GM12878 (cell line): ENCODE results near the gene CRTC1. TPM values are rescaled to one million over a fixed set of nuclear protein-coding genes. Genes with fewer than 3 reads are reported as not detected.

Experiments used
- ATAC-seq: fragments of 200-7000 bp; cut with Tn5 transposase; 3 replicates; pipeline ENCODE4 v1.9.1; 2020; ENCODE audit warnings: mild to moderate bottlenecking, moderate library complexity
- BruUV-seq: library from RNA; stranded (reverse); fragments of 400-500 nt; replicated peaks from 2 replicates; lab custom pipeline; 2021; lab: Mats Ljungman, UMichigan
- CTCF ChIA-PET: fragments of 300-600 bp; sonication (Branson Sonifier 250); formaldehyde crosslinking; extraction: SDS; loops from one replicate; lab custom pipeline; 2021; ENCODE audit warnings: inconsistent platforms; lab: Yijun Ruan, JAX
- POLR2A ChIA-PET: fragments of 350-600 bp; formaldehyde crosslinking; extraction: SDS; loops from one replicate; lab custom pipeline; 2021; ENCODE audit warnings: inconsistent platforms; lab: Charles Lee
- RAD21 ChIA-PET: fragments of 300-600 bp; sonication (Branson Sonifier 250); formaldehyde crosslinking; loops from one replicate; lab custom pipeline; 2023; ENCODE audit warnings: antibody characterized with exemption; ENCODE audit not compliant: unreplicated experiment; lab: Charles Lee
- SMC1A ChIA-PET: fragments of 300-600 bp; sonication (Branson Sonifier 250); formaldehyde crosslinking; loops from one replicate; lab custom pipeline; 2023; ENCODE audit not compliant: unreplicated experiment, uncharacterized antibody; lab: Charles Lee
- DNase-seq: peaks from one replicate; pipeline ENCODE4 v3.0.0-alpha.2; 2011; ENCODE audit warnings: low read depth, low spot score
- FAIRE-seq: peaks from 3 replicates; lab custom pipeline; 2011; peaks lifted over from hg19 to GRCh38; lab: Jason Lieb, UNC
- H2AFZ ChIP-seq: 2 replicates; pipeline ENCODE4 v1.6.0; 2011; ENCODE audit warnings: low read depth, low read length, control low read depth; ENCODE audit not compliant: control insufficient read depth
- H3K27ac ChIP-seq: 2 replicates; pipeline ENCODE4 v1.5.1; 2011; ENCODE audit warnings: control low read depth; ENCODE audit not compliant: control insufficient read depth, insufficient read depth
- H3K27me3 ChIP-seq, 2 experiments: replicated peaks in 1 of 2; 2 replicates each; pipeline versions ENCODE4 v1.6.0 to v1.6.1; 2011; ENCODE audit warnings: low read length in 1 of 2; ENCODE audit not compliant: control insufficient read depth in 2 of 2, insufficient read depth in 2 of 2
- H3K36me3 ChIP-seq, 2 experiments: 2 replicates each; pipeline ENCODE4 v1.5.1; 2011; ENCODE audit warnings: low read length in 1 of 2; ENCODE audit not compliant: control insufficient read depth in 2 of 2, insufficient read depth in 2 of 2
- H3K4me1 ChIP-seq: 2 replicates; pipeline ENCODE4 v1.6.1; 2011; ENCODE audit warnings: mild to moderate bottlenecking, low read length, moderate library complexity, mixed read lengths; ENCODE audit not compliant: control insufficient read depth, insufficient read depth
- H3K4me2 ChIP-seq: 2 replicates; pipeline ENCODE4 v1.6.0; 2011; ENCODE audit warnings: control low read depth; ENCODE audit not compliant: control insufficient read depth, insufficient read depth
- H3K4me3 ChIP-seq: fragments of 200-600 bp; sonication (generic); 2 replicates; pipeline ENCODE4 v1.5.1; 2016
- H3K79me2 ChIP-seq: 2 replicates; pipeline ENCODE4 v1.6.0; 2011; ENCODE audit warnings: low read length; ENCODE audit not compliant: control insufficient read depth, insufficient read depth
- H3K9ac ChIP-seq: 2 replicates; pipeline ENCODE4 v1.8.0; 2011; ENCODE audit warnings: low read length, control low read depth, mixed read lengths; ENCODE audit not compliant: control insufficient read depth, insufficient read depth
- H3K9me3 ChIP-seq: replicated peaks from 3 replicates; pipeline ENCODE4 v1.5.1; 2011; ENCODE audit warnings: mild to moderate bottlenecking, low read length; ENCODE audit not compliant: control insufficient read depth, insufficient read depth
- H4K20me1 ChIP-seq: 2 replicates; pipeline ENCODE4 v1.6.0; 2011; ENCODE audit not compliant: control insufficient read depth, insufficient read depth
- CREB1 ChIP-seq: IDR thresholded peaks from 2 replicates; pipeline ENCODE4 v1.6.1; 2012; ENCODE audit warnings: low read depth, mild to moderate bottlenecking, inconsistent platforms
- DPF2 ChIP-seq: fragments of 450-650 bp; IDR thresholded peaks from 2 replicates; pipeline ENCODE4 v1.6.1; 2017; ENCODE audit warnings: mild to moderate bottlenecking
- FOXM1 ChIP-seq: IDR thresholded peaks from 2 replicates; pipeline ENCODE4 v1.6.1; 2012; ENCODE audit warnings: low read depth, mild to moderate bottlenecking, inconsistent platforms, low read length, moderate library complexity
- RBBP5 ChIP-seq: fragments of 200-600 bp; sonication (generic); conservative IDR thresholded peaks from 2 replicates; pipeline ENCODE4 v1.6.1; 2016
- RCOR1 ChIP-seq: conservative IDR thresholded peaks from 2 replicates; pipeline ENCODE4 v1.6.1; 2012; ENCODE audit warnings: low read depth, low read length, improper control_type of control experiment
- SMAD5 ChIP-seq: IDR thresholded peaks from 2 replicates; pipeline ENCODE4 v1.6.1; 2016; ENCODE audit warnings: antibody characterized with exemption, low read depth
- TCF12 ChIP-seq: IDR thresholded peaks from 2 replicates; pipeline ENCODE4 v1.6.1; 2011; ENCODE audit warnings: low read depth, mild to moderate bottlenecking, low read length
- WRNIP1 ChIP-seq: IDR thresholded peaks from 2 replicates; pipeline ENCODE4 v1.6.1; 2011; ENCODE audit warnings: low read depth, low read length, improper control_type of control experiment, borderline replicate concordance
- WGBS: methylation state at CpG from one replicate; pipeline ENCODE4 v1.1.6; 2016; ENCODE audit warnings: low lambda C conversion rate; ENCODE audit not compliant: insufficient replicate concordance, insufficient coverage; ENCODE audit errors: missing lambda C conversion rate; 5-methylcytosine and 5-hydroxymethylcytosine counted together
- in situ Hi-C: fragments of 300-500 bp; cut with MboI; formaldehyde crosslinking; loops from 9 replicates; pipeline ENCODE4 v1.14.3; 2018; ENCODE audit warnings: mixed read lengths
- intact Hi-C: fragments of 100-400 bp; cut with micrococcal nuclease; formaldehyde crosslinking; loops from one replicate; pipeline ENCODE4 v1.14.2; 2022; ENCODE audit not compliant: unreplicated experiment
- polyA plus RNA-seq, 11 experiments: library from polyadenylated mRNA; depleted of rRNA in 4 of 11; unstranded in 6 of 11; stranded (reverse) in 5 of 11; fragments of >200 nt; fragmentation: Nextera tagmentation in 4 of 11; fragmentation: Illumina TruSeq in 1 of 11; extraction: Ambion mirVana in 4 of 11; extraction: Trizol in 1 of 11; gene quantifications; 1 replicate in 1 of 11; 2 replicates in 10 of 11; pipeline versions ENCODE4 v1.2.1 to v1.2.3, GENCODE V29; 2011 to 2016; ENCODE audit warnings: inconsistent platforms in 2 of 11, missing spikeins in 2 of 11, low read depth in 1 of 11
- total RNA-seq, 4 experiments: library from RNA; depleted of rRNA in 3 of 4; stranded (reverse); fragments of >200 nt in 3 of 4; fragmentation: Illumina TruSeq in 1 of 4; extraction: Trizol in 1 of 4; gene quantifications; 2 replicates each; pipeline versions ENCODE4 v1.2.1 to v1.2.3, GENCODE V29; 2013 to 2021
- TF ChIP-seq, protein P1 (sequence below): fragments of 450-650 bp; formaldehyde crosslinking; IDR thresholded peaks from 2 replicates; pipeline ENCODE4 v1.4.0; 2022; ENCODE audit warnings: mild to moderate bottlenecking, moderate library complexity
- TF ChIP-seq, protein P2 (sequence below), 3 experiments: IDR thresholded peaks in 2 of 3; conservative IDR thresholded peaks in 1 of 3; 2 replicates each; pipeline ENCODE4 v1.5.1; 2011; ENCODE audit warnings: low read depth in 3 of 3, low read length in 3 of 3, mild to moderate bottlenecking in 3 of 3, control low read depth in 2 of 3, moderate library complexity in 2 of 3, inconsistent platforms in 1 of 3, mixed read lengths in 1 of 3; ENCODE audit not compliant: control insufficient read depth in 2 of 3, insufficient read depth in 1 of 3; ENCODE audit errors: extremely low read depth in 1 of 3

Gene CRTC1
- total and polyA plus RNA-seq, 10 of the 15 experiments (the other 5 are each of a cell fraction or from before 2014, with no cell fraction given), result 0.02 to 4.6 (median 1.1) TPM; not detected in 1

DNA sequence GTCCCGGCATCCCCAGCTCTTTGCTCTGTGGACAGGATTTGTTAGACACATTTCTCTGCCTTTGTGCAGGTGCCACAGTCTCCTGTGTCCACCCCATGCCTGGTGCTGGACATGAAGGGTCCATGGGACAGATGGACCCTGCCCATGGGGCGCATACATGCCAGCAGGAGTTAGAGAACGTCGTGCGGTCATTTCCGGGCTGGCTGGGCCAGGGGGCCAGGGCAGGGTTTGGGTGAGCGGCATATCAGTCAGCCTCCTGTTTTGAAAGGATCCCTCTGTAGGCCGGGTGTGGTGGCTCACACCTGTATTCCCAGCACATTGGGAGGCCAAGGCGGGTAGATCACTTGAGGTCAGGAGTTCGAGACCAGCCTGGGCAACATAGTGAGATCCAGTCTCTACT is 35.7 kb upstream of the CRTC1 start:
- DNase-seq, result no peak
- ChIA-PET CTCF (no interaction called here), RAD21 (no interaction called here), POLR2A (no interaction called here), SMC1A (no interaction called here)
- Histone ChIP-seq H3K9ac (no peak overlapping the region), H2AFZ (no peak overlapping the region), H3K9me3 (no peaks in the 10 kb centered on the region), H3K27me3 (no peaks in the 10 kb centered on the region), H3K4me1 (peaks cover 18% of the 10 kb centered on the region), H3K4me3 (no peak overlapping the region), H3K36me3 (no peaks in the 10 kb centered on the region; a peak in 2 of 4 replicates), H3K79me2 (no peaks in the 10 kb centered on the region; the same call in 1 of the 2 replicates), H3K4me2 (no peak overlapping the region), H4K20me1 (peaks cover 9% of the 10 kb centered on the region; the same call in 1 of the 2 replicates), H3K27ac (no peak overlapping the region)
- no TSS peak for BruUV-seq
- TF ChIP-seq, protein P1, sequence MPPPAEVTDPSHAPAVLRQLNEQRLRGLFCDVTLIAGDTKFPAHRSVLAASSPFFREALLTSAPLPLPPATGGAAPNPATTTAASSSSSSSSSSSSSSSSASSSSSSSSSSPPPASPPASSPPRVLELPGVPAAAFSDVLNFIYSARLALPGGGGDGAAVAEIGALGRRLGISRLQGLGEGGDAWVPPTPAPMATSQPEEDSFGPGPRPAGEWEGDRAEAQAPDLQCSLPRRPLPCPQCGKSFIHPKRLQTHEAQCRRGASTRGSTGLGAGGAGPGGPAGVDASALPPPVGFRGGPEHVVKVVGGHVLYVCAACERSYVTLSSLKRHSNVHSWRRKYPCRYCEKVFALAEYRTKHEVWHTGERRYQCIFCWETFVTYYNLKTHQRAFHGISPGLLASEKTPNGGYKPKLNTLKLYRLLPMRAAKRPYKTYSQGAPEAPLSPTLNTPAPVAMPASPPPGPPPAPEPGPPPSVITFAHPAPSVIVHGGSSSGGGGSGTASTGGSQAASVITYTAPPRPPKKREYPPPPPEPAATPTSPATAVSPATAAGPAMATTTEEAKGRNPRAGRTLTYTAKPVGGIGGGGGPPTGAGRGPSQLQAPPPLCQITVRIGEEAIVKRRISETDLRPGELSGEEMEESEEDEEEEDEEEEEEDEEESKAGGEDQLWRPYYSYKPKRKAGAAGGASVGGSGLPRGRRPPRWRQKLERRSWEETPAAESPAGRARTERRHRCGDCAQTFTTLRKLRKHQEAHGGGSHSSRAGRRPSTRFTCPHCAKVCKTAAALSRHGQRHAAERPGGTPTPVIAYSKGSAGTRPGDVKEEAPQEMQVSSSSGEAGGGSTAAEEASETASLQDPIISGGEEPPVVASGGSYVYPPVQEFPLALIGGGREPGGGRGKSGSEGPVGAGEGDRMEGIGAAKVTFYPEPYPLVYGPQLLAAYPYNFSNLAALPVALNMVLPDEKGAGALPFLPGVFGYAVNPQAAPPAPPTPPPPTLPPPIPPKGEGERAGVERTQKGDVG (CRISPR knock-in tag), result no peak
- TF ChIP-seq FOXM1, result no peak
- TF ChIP-seq SMAD5, result no peak
- TF ChIP-seq RBBP5, result no peak
- TF ChIP-seq, protein P2, sequence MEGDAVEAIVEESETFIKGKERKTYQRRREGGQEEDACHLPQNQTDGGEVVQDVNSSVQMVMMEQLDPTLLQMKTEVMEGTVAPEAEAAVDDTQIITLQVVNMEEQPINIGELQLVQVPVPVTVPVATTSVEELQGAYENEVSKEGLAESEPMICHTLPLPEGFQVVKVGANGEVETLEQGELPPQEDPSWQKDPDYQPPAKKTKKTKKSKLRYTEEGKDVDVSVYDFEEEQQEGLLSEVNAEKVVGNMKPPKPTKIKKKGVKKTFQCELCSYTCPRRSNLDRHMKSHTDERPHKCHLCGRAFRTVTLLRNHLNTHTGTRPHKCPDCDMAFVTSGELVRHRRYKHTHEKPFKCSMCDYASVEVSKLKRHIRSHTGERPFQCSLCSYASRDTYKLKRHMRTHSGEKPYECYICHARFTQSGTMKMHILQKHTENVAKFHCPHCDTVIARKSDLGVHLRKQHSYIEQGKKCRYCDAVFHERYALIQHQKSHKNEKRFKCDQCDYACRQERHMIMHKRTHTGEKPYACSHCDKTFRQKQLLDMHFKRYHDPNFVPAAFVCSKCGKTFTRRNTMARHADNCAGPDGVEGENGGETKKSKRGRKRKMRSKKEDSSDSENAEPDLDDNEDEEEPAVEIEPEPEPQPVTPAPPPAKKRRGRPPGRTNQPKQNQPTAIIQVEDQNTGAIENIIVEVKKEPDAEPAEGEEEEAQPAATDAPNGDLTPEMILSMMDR (IDR thresholded peaks at IDR 0.05 in 2 of 3, conservative IDR thresholded peaks at IDR 0.05 in 1 of 3; ENCODE audit: control insufficient read depth in 2 of 3, extremely low read depth in 1 of 3, insufficient read depth in 1 of 3, low read depth in 3 of 3, low read length in 3 of 3), result no peak
- no peak for TF ChIP-seq RCOR1
- TF ChIP-seq DPF2, result no peak
- TF ChIP-seq CREB1, result no peak
- no peak for TF ChIP-seq TCF12
- no peak for TF ChIP-seq WRNIP1
- intact Hi-C loops (no loop called here), in situ Hi-C loops (no loop called here)
- FAIRE-seq, result no peak
- ATAC-seq, result no peak
- 88% methylated on average over 10 of the region's 10 CpGs for WGBS
